Coronary artery (tissue), 2 donors: Measurements from ENCODE around the gene CA6.

Experiments
- DNase-seq: peaks from one replicate; pipeline ENCODE4 v3.0.0-alpha.2; 2017; ENCODE audit warnings: low spot score
- H3K27ac ChIP-seq, 2 donors: fragments of 200-600 bp; sonication (generic); one replicate each; pipeline ENCODE4 v1.5.1; 2016 to 2019
- H3K4me3 ChIP-seq: fragments of 200-600 bp; sonication (generic); 2 replicates; pipeline ENCODE4 v1.5.1; 2016; ENCODE audit warnings: mild to moderate bottlenecking, moderate library complexity
- CTCF ChIP-seq: fragments of 200-600 bp; sonication (generic); IDR thresholded peaks from one replicate; pipeline ENCODE4 v1.5.1; 2019; ENCODE audit warnings: antibody characterized with exemption

Gene CA6

GRCh38 chr1:8943498-8944405 lies 1.9 kb upstream of the CA6 start:
- TF ChIP-seq CTCF: no peak
- H3K27ac ChIP-seq: no peak overlapping the region
- no peak overlapping the region for H3K4me3 ChIP-seq
- DNase-seq: no peak

GRCh38 chr1:8947127-8947691 lies 1.5 kb downstream of the CA6 start:
- no peak for DNase-seq
- Histone ChIP-seq H3K4me3 (no peak overlapping the region), H3K27ac (no peak overlapping the region)
- no peak for TF ChIP-seq CTCF

GRCh38 chr1:8950309-8950708 lies 4.6 kb downstream of the CA6 start:
- TF ChIP-seq CTCF: no peak
- Histone ChIP-seq H3K27ac (no peak overlapping the region), H3K4me3 (no peak overlapping the region)
- DNase-seq: no peak

GRCh38 chr1:8951231-8951630 lies 5.6 kb downstream of the CA6 start:
- no peak overlapping the region for H3K27ac ChIP-seq
- no peak for DNase-seq
- TF ChIP-seq CTCF: no peak
- H3K4me3 ChIP-seq: no peak overlapping the region

- no peak overlapping the region for H3K27ac ChIP-seq
- no peak for TF ChIP-seq CTCF
- H3K4me3 ChIP-seq: no peak overlapping the region
- no peak for DNase-seq
These were observed 9.7 kb downstream of the CA6 start for GRCh38 chr1:8955406-8955805.

GRCh38 chr1:8956461-8957349 lies 11.0 kb downstream of the CA6 start:
- no peak for DNase-seq
- Histone ChIP-seq H3K27ac (no peak overlapping the region), H3K4me3 (no peak overlapping the region)
- TF ChIP-seq CTCF: no peak
